Right ventricle myocardium superior (tissue), 1 donor: Measurements from ENCODE around the gene ABHD12B. TPM values are rescaled to one million over a fixed set of nuclear protein-coding genes. Genes with fewer than 3 reads are reported as not detected.

Experiments used
- ATAC-seq: fragments of 200-7000 bp; cut with Tn5 transposase; one replicate; pipeline ENCODE4 v1.9.1; 2020; ENCODE audit warnings: mild to moderate bottlenecking; ENCODE audit not compliant: poor library complexity
- DNase-seq: peaks from one replicate; pipeline ENCODE4 v3.0.0-alpha.2; 2020
- intact Hi-C: fragments of 100-400 bp; cut with DNase I; formaldehyde crosslinking; loops from one replicate; pipeline ENCODE4 v1.11.2; 2022
- total RNA-seq: library from RNA; stranded (reverse); fragmentation: NEBNext Ultra II Directional; extraction: Animal tissue kit (Norgen Biotek cat#: 25700); gene quantifications from one replicate; pipeline ENCODE4 v1.2.1, GENCODE V29; 2021
- donor health status: DM: no; HTN: yes; CAD: no; lungs with severe emphysema.

ABHD12B gene
- total RNA-seq, 1 donor from 2014 or later = not detected

DNA sequence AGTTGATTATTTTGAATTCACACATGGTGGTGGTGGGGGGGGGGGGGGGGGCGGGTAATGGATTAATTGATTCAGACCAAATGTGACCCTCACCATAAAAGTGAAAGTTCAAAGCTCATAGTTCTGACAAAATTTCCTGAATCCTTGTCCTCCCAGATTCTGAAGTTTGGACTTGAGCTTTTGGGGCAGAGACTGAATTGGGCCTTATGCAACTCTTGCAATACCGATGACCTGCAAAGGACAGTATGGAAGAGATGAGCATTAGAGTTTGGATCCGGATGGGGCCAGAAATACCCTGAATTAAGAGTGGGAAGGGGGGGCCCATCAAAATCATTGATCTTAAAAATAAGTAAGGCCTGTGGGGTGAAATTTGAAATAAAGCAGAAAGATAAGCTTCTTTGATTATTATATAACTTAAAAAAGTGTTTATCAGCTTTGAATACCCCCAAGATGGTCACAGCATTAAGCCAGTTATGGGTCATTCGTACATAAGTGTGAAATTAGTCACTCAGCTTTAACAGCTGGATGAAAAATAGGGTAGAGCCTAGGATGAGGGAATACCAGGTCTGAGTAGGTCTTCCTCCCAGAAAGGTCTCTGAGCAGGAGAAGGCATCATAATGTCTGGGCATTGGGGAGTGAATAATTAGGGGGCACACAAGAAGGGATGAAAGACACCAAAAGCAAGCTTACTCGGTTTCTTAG lies 74.5 kb downstream of the ABHD12B start:
- DNase-seq (no peak), ATAC-seq (no peak)
- intact Hi-C loops = no loop called here

DNA sequence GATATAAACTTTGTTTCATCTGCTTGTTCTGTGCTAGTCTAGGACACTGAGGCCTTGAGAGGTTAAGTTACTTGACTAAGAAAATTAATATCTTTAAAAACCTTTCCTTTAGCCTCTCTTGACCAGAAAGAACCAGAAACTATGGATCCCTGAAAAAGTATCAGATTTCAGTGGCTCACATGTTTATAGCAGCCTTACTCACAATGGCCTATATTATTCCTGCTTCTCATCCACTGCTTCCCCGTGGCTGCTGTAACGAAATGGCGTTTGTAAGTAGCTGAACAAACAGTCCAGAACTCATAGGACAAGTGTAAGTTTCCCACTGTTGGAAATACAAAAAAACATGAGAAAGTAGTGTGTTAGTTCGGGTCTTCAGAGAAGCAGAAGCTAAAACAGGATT lies 75.6 kb downstream of the ABHD12B start:
- DNase-seq = no peak
- intact Hi-C loops = no loop called here
- ATAC-seq = no peak

DNA sequence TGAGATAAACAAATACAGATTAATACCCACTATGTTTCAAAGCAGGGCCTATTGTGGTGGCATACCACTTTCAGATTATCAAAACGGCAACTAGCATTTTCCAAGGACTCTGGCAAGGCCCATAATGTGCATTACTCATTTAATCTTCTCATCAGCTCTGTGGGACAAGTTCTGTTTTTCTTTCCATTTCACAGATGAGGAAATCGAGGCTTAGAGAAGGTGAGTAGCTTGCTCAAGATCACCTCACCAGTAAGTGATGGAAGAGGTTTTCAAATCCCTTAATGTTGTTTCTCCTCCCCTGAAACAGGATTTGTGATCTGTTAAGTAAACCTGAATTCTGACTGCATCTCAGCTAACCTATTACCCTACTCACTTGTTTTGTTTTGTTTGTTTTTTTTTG lies 76.4 kb downstream of the ABHD12B start:
- intact Hi-C loops = no loop called here
- no peak for ATAC-seq

DNA sequence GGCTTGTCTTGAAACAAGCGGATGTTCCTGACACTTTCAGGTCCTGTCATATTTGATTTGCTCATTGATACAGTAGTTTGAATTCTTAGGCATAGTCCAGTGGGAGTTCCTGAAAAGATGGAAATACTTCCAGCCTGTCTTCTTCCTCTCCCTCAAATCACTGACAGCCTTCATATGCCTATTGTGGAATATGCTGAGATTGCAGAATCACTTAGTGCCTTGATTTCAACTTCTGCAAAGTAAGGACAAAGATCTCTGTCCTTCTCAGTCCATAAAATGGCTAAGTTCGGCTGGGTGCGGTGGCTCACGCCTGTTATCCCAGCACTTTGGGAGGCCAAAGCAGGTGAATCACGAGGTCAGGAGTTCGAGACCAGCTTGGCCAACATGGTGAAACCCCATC lies 79.2 kb downstream of the ABHD12B start:
- no peak for ATAC-seq
- intact Hi-C loops = loop anchor here (10.0 kb wide), 1 partner anchor 274 kb away; no protein-coding TSS in a partner anchor
- no peak for DNase-seq

More for the DNA sequence above, 76.4 kb downstream of the ABHD12B start:
- DNase-seq = no peak

DNA sequence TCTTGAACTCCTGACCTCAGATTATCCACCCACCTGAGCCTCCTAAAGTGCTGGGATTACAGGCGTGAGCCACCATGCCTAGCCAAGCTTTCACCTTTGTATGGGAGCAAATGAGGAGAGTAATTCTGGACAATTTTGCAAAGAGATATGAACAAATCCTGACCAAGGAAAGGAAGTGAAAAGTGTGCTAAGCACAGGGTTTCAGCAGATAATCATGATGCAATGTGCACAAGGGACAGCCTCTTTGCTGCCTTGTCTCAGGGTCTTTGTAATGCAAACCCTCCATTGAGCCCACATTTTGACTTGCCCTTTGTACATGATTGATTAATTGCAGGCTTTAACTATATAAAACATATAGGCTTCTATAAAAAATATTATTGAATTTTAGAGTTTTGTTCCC lies 81.6 kb downstream of the ABHD12B start:
- no peak for DNase-seq
- no peak for ATAC-seq
- intact Hi-C loops = loop anchor here (10.0 kb wide), 1 partner anchor 271 kb away; no protein-coding TSS in a partner anchor

Other genes with a start within 250 kb of the ABHD12B start
- gene SAV1, start 203.7 kb upstream of the ABHD12B start, total RNA-seq = 22.6 TPM
- 22.8 TPM for gene NIN, start 40.9 kb upstream of the ABHD12B start, total RNA-seq
- 8.3 TPM for gene PYGL, start 72.4 kb downstream of the ABHD12B start, total RNA-seq
- gene TRIM9, start 223.1 kb downstream of the ABHD12B start, total RNA-seq = 0.40 TPM